Stimulated activated CD4-positive, alpha-beta T cell treated with anti-CD3 and anti-CD28 coated beads, Interleukin-12 subunit alpha, Interleukin-12 subunit beta, amount 100 ng/mL, for 4 hours (primary cell): ENCODE results near the gene CENPP.

Experiments
- DNase-seq: peaks from one replicate; pipeline ENCODE4 v3.0.0-alpha.2; 2020

CENPP gene

DNA sequence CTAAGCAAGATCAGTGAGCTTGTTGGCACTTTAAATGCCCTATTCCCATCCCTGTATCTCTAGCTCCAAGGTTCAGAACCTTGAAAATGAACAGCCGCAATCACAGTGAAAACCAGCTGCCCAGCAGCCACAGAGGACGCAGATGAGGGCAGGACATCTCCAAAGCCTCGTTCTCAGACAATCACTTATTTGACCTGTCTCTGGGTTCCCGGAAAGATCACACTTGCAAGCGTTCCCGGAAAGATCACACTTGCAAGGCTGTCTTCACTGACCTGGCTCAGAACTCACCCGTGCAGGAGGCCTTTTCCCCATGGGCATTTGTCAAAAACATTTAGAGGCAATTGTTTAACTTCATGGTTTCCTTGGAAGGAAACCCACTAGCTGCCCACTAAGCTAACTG, 318.5 kb downstream of the CENPP start:
- DNase-seq, result no peak

DNA sequence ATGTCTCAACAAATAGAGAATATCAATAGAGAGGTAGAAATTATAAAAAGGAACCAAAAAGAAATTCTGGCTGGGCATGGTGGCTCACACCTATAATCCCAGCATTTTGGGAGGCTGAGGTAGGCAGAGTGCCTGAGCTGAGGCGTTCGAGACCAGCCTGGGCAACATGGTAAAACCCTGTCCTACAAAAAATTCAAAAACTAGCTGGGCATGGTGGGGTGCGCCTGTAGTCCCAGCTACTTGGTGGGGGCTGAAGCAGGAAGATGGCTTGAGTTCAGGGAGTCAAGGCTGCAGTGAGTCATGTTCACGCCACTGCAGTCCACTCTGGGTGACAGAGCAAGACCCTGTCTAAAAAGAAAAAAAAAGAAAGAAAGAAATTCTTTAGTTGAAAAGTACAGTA, 319.3 kb downstream of the CENPP start:
- no peak for DNase-seq

DNA sequence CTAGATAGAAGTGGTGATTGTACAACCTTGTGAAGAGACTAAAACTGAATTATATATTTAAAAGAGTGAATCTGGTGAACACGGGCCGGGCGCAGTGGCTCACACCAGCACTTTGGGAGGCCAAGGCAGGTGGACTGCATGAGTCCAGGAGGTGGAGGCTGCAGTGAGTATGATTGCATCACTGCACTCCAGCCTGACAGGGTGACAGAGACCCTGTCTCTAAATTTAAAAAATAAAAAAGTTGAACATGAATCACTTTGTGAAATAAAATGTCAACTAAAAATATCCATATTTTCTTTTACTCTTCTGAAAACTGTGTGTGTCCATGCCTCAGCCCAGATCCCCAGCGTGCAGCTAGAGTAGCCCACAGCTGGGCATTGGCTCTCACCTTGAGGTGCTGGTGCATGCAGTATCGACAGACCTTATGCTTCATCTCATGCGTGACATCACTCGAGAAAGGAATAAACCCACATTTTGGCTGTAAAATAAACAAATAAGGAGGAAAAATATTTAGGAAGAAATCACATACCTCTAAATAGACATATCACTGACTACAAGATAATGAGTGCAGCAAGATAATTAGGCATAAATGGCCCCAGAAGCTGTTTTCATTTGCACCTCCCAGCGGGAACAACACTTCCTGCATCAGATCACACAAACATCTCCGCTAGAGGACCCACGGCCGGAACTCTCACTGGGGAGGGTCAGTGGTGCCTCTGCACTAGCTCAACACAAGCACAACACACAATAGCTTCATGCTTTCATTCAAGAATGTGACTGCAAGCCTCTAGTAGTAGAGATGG, 322.1 kb downstream of the CENPP start:
- no peak for DNase-seq

DNA sequence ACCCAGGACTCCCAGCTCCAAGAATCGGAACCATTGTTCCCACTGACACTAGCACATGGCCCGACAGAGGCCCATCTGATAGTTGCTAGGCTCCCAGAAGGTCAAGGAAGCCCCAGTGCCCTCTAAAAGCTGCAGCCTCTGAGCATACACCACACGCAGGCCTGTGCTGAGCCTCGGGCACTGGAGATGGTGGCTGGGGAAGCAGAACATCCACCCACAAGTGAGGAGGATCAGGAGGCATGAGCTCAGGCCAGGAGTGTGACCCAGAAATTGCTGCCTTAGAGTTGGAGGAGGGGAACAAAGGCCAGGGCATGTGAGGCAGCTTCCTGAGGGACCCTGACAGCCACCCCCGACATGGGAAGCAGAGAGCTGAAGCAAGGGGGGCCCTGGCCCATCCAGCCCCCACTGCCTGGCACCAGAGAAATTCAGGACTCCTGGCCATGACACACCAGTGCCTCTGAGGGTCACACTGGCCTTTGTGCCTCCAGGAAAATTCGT, 322.8 kb downstream of the CENPP start:
- DNase-seq, result no peak

DNA sequence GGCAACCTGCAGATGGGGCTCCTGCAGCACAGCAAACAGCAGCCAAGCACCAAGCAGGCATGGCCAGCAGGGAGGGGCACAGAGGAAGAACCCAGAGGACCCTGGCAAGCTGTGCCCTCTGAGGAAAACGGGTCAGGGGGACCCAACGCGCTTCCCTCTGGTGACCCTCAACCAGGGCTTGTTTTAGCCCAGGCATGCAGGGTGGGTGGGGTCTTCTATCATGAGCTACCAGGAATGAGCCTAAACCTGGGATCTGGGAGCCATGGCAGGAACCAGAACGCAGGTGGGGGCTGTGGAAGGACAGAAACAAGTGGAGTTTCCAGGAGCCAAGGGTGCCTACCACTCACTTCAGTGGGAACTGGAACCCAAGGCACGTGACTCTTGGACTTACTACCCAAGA, 323.3 kb downstream of the CENPP start:
- no peak for DNase-seq

GRCh38 chr9:92650296-92650695, 324.5 kb downstream of the CENPP start:
- DNase-seq, result no peak

- no peak for DNase-seq
Measured at GRCh38 chr9:92650839-92651621, 325.3 kb downstream of the CENPP start.

GRCh38 chr9:92652461-92652860, 326.7 kb downstream of the CENPP start:
- DNase-seq, result no peak

GRCh38 chr9:92654481-92655301, 328.9 kb downstream of the CENPP start:
- DNase-seq, result no peak

- no peak for DNase-seq
Measured at GRCh38 chr9:92655366-92655765, 329.6 kb downstream of the CENPP start.

DNA sequence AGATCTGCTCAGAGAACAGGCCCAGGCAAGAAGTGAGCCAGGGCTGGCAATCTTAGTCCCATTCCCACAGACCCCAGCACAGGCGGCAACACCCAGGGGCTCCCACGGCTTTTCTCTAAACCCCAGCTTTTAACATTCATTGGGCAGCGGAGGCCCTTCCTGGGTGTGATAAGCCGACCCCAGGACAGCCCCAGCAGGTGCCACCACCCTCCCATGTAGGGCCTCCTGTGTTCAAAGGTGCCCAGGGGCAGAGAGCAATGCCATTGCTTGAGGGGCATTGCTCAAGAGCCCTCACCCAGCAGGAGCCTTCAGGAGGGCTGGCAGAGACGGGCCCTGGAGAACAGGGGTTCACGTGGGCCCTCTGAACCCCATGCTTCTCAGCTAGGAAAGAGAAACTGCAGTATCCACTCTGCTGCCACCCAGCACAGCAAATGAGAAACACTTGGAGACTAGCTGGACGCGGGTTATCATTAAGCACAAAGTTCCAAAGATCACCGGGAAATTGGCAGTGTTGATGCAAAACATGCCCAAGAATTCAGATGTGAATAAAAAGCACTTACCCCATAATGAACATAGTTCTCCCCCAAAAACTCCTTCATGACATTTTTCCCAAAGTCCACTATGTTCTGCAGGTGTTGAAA, 330.3 kb downstream of the CENPP start:
- no peak for DNase-seq

GRCh38 chr9:92656537-92656925, 330.8 kb downstream of the CENPP start:
- no peak for DNase-seq

GRCh38 chr9:92657296-92658094, 331.7 kb downstream of the CENPP start:
- DNase-seq, result no peak

GRCh38 chr9:92658176-92658575, 332.4 kb downstream of the CENPP start:
- no peak for DNase-seq

- no peak for DNase-seq
Measured at GRCh38 chr9:92658611-92659010, 332.9 kb downstream of the CENPP start.

- DNase-seq, result no peak
Measured at GRCh38 chr9:92659601-92660000, 333.8 kb downstream of the CENPP start.

- DNase-seq, result no peak
Measured at GRCh38 chr9:92660266-92660665, 334.5 kb downstream of the CENPP start.

GRCh38 chr9:92661127-92661526, 335.4 kb downstream of the CENPP start:
- no peak for DNase-seq

- DNase-seq, result no peak
Measured at GRCh38 chr9:92661743-92662142, 336.0 kb downstream of the CENPP start.

GRCh38 chr9:92663126-92663525, 337.4 kb downstream of the CENPP start:
- no peak for DNase-seq

DNA sequence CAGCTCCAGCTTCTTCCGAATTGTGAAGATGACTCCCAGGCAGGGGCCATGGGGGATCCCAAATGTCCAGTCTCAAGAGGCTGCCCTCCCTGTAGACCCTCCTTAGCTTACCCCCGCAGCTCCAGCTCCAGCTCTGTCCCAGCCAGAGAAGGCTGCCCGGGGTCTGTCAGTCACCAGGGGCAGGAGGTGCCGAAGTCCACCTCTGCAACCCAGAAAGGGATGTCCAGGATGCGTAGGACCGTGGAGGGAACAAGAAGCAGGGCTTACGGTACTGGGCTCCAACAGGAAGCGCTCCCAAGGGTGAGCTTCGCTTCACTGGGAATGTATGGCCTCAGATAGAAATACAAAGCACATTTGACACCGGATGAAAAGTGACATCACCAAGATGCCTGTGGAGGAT, 338.2 kb downstream of the CENPP start:
- no peak for DNase-seq
